HS-5 (cell line): ENCODE data around the gene CORT.
A peak's percentile ranks its signal among the peaks of the same experiment; 100 is the strongest.

ENCODE experiments used
- DNase-seq: peaks from one replicate; pipeline ENCODE4 v3.0.0-alpha.2; 2012; ENCODE audit warnings: low read depth

CORT gene

GRCh38 chr1:10474613-10475507 lies 25.0 kb downstream of the CORT start, which contains the start of gene PEX14:
PEX14 (plus strand) TSS chr1:10474950; CDS start chr1:10474967, 17 bp downstream.
- DNase-seq = peak; percentile 53

- no peak for DNase-seq
These were observed 25.7 kb downstream of the CORT start for GRCh38 chr1:10475510-10475909.

- DNase-seq = no peak
These were observed 29.5 kb downstream of the CORT start for GRCh38 chr1:10479296-10479695.

GRCh38 chr1:10480614-10481013 lies 30.8 kb downstream of the CORT start:
- DNase-seq = no peak

- DNase-seq = no peak
These were observed 34.7 kb downstream of the CORT start for GRCh38 chr1:10484521-10484920.

GRCh38 chr1:10489291-10490055 lies 39.6 kb downstream of the CORT start:
- no peak for DNase-seq

GRCh38 chr1:10490286-10490970 lies 40.6 kb downstream of the CORT start:
- no peak for DNase-seq

GRCh38 chr1:10494418-10494753 lies 44.6 kb downstream of the CORT start:
- no peak for DNase-seq

- no peak for DNase-seq
These were observed 45.1 kb downstream of the CORT start for GRCh38 chr1:10494754-10495474.

- DNase-seq = no peak
These were observed 45.6 kb downstream of the CORT start for GRCh38 chr1:10495475-10495817.

- DNase-seq = no peak
These were observed 46.1 kb downstream of the CORT start for GRCh38 chr1:10495952-10496351.

- DNase-seq = no peak
These were observed 47.3 kb downstream of the CORT start for GRCh38 chr1:10497109-10497508.

- DNase-seq = no peak
These were observed 48.4 kb downstream of the CORT start for GRCh38 chr1:10498231-10498630.
